Measurements from ENCODE around the gene EID1.

GRCh38 chr15:48928877-48929538, 51.1 kb downstream of the EID1 start:
- TF ChIP-seq, protein P1, sequence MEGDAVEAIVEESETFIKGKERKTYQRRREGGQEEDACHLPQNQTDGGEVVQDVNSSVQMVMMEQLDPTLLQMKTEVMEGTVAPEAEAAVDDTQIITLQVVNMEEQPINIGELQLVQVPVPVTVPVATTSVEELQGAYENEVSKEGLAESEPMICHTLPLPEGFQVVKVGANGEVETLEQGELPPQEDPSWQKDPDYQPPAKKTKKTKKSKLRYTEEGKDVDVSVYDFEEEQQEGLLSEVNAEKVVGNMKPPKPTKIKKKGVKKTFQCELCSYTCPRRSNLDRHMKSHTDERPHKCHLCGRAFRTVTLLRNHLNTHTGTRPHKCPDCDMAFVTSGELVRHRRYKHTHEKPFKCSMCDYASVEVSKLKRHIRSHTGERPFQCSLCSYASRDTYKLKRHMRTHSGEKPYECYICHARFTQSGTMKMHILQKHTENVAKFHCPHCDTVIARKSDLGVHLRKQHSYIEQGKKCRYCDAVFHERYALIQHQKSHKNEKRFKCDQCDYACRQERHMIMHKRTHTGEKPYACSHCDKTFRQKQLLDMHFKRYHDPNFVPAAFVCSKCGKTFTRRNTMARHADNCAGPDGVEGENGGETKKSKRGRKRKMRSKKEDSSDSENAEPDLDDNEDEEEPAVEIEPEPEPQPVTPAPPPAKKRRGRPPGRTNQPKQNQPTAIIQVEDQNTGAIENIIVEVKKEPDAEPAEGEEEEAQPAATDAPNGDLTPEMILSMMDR (IDR thresholded peaks at IDR 0.05; ENCODE audit: insufficient read depth, low read depth, low read length): no peak
- no peak for TF ChIP-seq EZH2 (IDR thresholded peaks at IDR 0.05; ENCODE audit: insufficient read depth, low read length)
